AG04449 (cell line): Measurements from ENCODE around the gene ELOF1.
A peak's percentile ranks its signal among the peaks of the same experiment; 100 is the strongest.

Experiments used
- CTCF ChIA-PET: fragments of 350-600 bp; formaldehyde crosslinking; extraction: SDS; loops from one replicate; lab custom pipeline; 2021; ENCODE audit warnings: antibody characterized with exemption; lab: Yijun Ruan, JAX
- POLR2A ChIA-PET: fragments of 400-600, 350-600 bp; formaldehyde crosslinking; extraction: SDS; loops from one replicate; lab custom pipeline; 2020; ENCODE audit warnings: antibody characterized with exemption, inconsistent platforms; lab: Yijun Ruan, JAX
- DNase-seq: peaks from one replicate; pipeline ENCODE4 v3.0.0-alpha.2; 2010; ENCODE audit warnings: low read depth, low spot score
- H3K4me3 ChIP-seq: 2 replicates; pipeline ENCODE4 v1.5.1; 2011; ENCODE audit warnings: low read depth, mild to moderate bottlenecking, control low read depth, low read length
- CTCF ChIP-seq: IDR thresholded peaks from one replicate; pipeline ENCODE4 v1.5.1; 2011; ENCODE audit warnings: mild to moderate bottlenecking, moderate library complexity, low read length, control low read depth, inconsistent platforms; ENCODE audit not compliant: insufficient read depth; ENCODE audit errors: missing control alignments

ELOF1 gene

GRCh38 chr19:11597202-11598102 lies 38.4 kb upstream of the ELOF1 start, which contains the start of gene ZNF627:
TSS of gene ZNF627 (plus strand) at chr19:11597483. CDS start at chr19:11597628, 145 bp downstream.
- peak; percentile 84 for DNase-seq
- peak; percentile 15 for TF ChIP-seq CTCF
- ChIA-PET CTCF (interaction anchor here (0.7 to 2.0 kb wide), 3 partner anchors 14 to 101 kb away, joined by 3 to 5 read pairs (median 4); no protein-coding TSS in a partner anchor), POLR2A (interaction anchor here (0.5 to 0.7 kb wide), 2 partner anchors 19 to 1187 kb away, joined by 3 read pairs; no protein-coding TSS in a partner anchor)
- peak within 1 kb of the TSS; percentile 94 for H3K4me3 ChIP-seq

- POLR2A ChIA-PET, result no interaction called here
- CTCF ChIA-PET, result interaction anchor here (0.8 to 2.0 kb wide), 2 partner anchors 8 to 60 kb away, joined by 5 read pairs; no protein-coding TSS in a partner anchor
- DNase-seq, result no peak
- TF ChIP-seq CTCF, result no peak
- H3K4me3 ChIP-seq, result no peak overlapping the region
Measured at GRCh38 chr19:11596156-11596555, 37.1 kb upstream of the ELOF1 start.

GRCh38 chr19:11594084-11594483 lies 35.1 kb upstream of the ELOF1 start:
- no peak for TF ChIP-seq CTCF
- DNase-seq, result no peak
- CTCF ChIA-PET, result interaction anchor here (1.2 to 2.0 kb wide), 3 partner anchors 15 to 58 kb away, joined by 3 to 6 read pairs (median 4); no protein-coding TSS in a partner anchor
- no peak overlapping the region for H3K4me3 ChIP-seq
- POLR2A ChIA-PET, result no interaction called here

- H3K4me3 ChIP-seq, result no peak overlapping the region; the same call in 1 of the 2 replicates
- no peak for DNase-seq
- no peak for TF ChIP-seq CTCF
- CTCF ChIA-PET, result interaction anchor here (0.5 to 3.3 kb wide), 14 partner anchors 8 to 292 kb away, joined by 3 to 18 read pairs (median 4); partner anchors contain the start of genes ACP5, PRKCSH and TSPAN16
- POLR2A ChIA-PET, result no interaction called here
Measured at GRCh38 chr19:11587975-11588631, 29.1 kb upstream of the ELOF1 start.

- ChIA-PET CTCF (interaction anchor here (0.5 to 14.8 kb wide), 11 partner anchors 9 to 238 kb away, joined by 3 to 123 read pairs (median 9); partner anchors contain the start of genes ACP5 and ELOF1), POLR2A (no interaction called here)
- no peak overlapping the region; the same call in 1 of the 2 replicates for H3K4me3 ChIP-seq
- TF ChIP-seq CTCF, result peak; percentile 87
- no peak for DNase-seq
Measured at GRCh38 chr19:11587302-11587974, 28.4 kb upstream of the ELOF1 start.
